NCI-H1694 treated with DMSO at 0.1 percent for 48 hours (cell line): Measurements from ENCODE around the gene RIOX2.

Experiments used
- DNase-seq: peaks from one replicate; lab custom pipeline; 2025; lab: John Stamatoyannopoulos, UW

RIOX2 gene

GRCh38 chr3:97954228-97954827 is 17.9 kb downstream of the RIOX2 start:
- DNase-seq, result no peak

DNA sequence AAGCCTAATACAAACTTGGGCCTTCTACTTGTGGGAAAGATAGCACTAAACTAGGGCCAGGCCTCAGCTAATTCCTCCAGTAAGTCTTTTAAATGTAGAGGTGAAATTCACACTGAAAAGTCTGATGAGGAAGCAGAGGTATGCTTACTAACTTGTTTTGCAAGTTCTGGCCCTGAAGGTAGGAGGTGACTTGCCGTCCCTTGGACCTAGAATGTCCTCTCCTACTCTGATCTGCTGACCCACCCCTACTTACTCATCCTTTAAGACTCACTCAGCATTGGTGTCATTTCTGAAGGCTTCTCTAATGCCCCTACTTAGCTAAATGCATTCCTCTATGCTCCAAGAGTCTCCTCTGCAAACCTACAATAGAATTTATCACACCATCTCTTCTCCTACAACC is 19.4 kb downstream of the RIOX2 start:
- no peak for DNase-seq

GRCh38 chr3:97952280-97952679 is 20.0 kb downstream of the RIOX2 start:
- DNase-seq, result no peak

- no peak for DNase-seq
Measured at GRCh38 chr3:97950360-97950759, 21.9 kb downstream of the RIOX2 start.

DNA sequence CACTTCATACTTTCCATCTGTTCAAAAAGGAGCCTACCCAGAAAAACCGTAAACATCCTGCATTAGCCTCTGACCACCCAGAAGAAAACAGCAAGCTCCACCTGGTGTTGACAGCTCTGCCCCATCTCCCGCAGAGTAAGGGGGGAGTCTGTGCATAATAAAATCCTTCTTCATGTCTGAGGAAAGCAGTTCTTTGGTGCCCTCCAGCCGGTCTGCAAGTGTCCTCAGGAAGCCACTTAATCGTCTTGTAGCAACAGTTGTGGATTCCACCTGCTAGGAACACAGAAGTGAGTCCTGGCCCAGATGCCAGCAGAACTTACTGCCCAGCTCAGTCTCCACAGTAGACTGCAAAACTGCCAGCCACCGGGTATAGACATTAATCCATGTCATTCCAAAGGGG is 22.5 kb downstream of the RIOX2 start:
- DNase-seq, result peak; percentile 14

DNA sequence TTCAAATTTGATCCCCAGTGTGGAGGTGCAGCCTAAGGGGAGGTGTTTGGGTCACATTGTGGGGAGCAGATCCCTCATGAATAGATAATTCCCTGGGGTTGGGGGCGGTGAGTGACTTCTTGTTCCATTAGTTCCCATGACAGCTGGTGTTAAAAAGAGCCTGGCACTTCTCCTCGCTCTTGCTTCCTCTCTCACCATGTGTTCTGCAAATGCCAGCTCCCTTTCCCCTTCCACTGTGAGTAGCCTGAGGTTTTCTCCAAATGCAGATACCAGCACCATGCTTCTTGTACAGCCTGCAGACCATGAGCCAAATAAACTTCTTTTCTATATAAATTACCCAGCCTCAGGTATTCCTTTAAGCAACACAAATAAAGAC is 23.1 kb downstream of the RIOX2 start:
- peak; percentile 24 for DNase-seq

- DNase-seq, result no peak
Measured at GRCh38 chr3:97948351-97949109, 23.7 kb downstream of the RIOX2 start.

- DNase-seq, result no peak
Measured at GRCh38 chr3:97942801-97943546, 29.3 kb downstream of the RIOX2 start.

DNA sequence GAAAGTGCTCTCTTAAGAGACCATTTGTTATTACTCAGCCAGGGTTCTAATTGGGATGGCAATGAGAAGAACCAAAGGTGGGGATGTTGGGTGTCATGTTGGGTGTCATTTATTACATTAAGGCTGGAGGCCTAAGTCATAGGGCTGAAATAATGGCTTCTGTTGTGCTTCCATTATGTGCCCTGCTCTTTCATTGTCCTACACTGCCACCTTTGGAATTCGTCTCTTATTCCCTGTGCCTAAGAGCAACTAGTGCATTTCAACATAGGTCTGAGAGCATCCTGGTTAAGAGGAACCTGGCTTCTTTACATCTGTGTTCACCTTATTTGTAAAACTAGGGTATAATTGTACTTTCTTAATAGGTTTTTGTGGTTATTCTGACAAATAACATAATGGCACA is 32.2 kb downstream of the RIOX2 start:
- peak; percentile 34 for DNase-seq

GRCh38 chr3:97939401-97939800 is 32.8 kb downstream of the RIOX2 start:
- DNase-seq, result no peak

DNA sequence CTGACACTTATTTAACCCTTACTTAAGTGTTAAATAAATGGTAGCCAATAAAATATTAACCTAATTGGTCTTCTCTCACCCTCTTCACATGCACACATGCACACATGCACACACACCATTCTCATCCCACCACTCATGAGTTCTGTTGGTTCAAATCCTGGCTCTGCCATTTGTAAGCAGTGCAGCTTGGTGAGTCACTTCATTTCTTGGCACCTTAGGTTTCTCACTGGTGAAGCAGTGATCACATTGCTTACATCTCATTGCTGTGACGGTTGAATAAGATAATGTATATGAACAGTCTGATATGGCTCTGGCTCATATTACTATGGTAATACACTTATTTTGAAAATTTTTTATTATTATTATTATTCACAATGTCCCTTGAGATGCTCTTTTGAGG is 33.8 kb downstream of the RIOX2 start:
- DNase-seq, result no peak

DNA sequence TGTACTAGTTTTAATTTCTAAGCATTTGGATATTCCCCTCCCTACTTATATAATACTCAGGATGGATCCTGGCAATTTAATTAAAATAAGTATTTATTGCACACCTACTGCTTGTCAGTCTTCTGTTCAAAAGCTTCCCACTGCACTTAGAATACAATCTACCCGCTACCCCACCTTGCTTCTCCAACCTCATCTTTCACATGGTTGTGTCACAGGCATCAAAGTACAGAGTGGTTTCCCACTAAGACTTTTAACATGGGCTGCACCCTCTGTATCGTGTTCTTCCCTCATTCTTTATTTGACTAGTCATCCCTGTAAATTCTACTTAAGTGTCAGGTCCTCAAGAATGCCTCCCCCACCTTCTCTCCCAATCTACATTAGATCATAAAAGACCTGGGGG is 35.0 kb downstream of the RIOX2 start:
- no peak for DNase-seq

- DNase-seq, result no peak
Measured at GRCh38 chr3:97935842-97936241, 36.4 kb downstream of the RIOX2 start.

GRCh38 chr3:97934980-97935695 is 37.1 kb downstream of the RIOX2 start:
- no peak for DNase-seq

GRCh38 chr3:97932387-97932801 is 39.8 kb downstream of the RIOX2 start:
- no peak for DNase-seq

GRCh38 chr3:97931218-97931617 is 41.0 kb downstream of the RIOX2 start:
- DNase-seq, result no peak

GRCh38 chr3:97930018-97930417 is 42.2 kb downstream of the RIOX2 start:
- DNase-seq, result peak; percentile 19

- no peak for DNase-seq
Measured at GRCh38 chr3:97928986-97929385, 43.2 kb downstream of the RIOX2 start.

DNA sequence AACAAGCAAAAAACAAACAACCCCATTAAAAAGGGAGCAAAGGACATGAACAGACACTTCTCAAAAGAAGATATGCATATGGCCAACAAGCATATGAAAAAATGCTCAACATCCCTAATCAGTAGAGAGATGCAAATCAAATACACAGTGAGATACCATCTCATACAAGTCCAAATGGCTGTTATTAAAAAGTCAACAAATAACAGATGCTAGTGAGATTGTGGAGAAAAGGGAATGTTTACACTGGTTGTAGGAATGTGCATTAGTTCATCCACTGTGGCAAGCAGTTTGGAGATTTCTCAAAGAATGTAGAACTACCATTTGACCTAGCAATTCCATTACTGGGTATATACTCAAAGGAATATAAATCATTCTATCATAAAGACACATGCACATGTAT is 44.5 kb downstream of the RIOX2 start:
- DNase-seq, result peak; percentile 17

- no peak for DNase-seq
Measured at GRCh38 chr3:97917813-97918536, 54.3 kb downstream of the RIOX2 start.

- no peak for DNase-seq
Measured at GRCh38 chr3:97916576-97916975, 55.7 kb downstream of the RIOX2 start.

- no peak for DNase-seq
Measured at GRCh38 chr3:97914388-97914787, 57.8 kb downstream of the RIOX2 start.
